Myocyte (in vitro differentiated cells): ENCODE data around the gene DUS2. TPM values are rescaled to one million over a fixed set of nuclear protein-coding genes. Genes with fewer than 3 reads are reported as not detected.
"Not testable (repeated sequence)": the region's sequence is repeated elsewhere in the genome, so short reads cannot be mapped to it uniquely, and the experiment has no call there.

Experiments used
- DNase-seq: peaks from one replicate; pipeline ENCODE4 v3.0.0-alpha.2; 2012; ENCODE audit warnings: low read depth
- total RNA-seq: library from RNA; depleted of rRNA; stranded (reverse); fragments of >200 nt; gene quantifications from 2 replicates; pipeline ENCODE4 v1.2.3, GENCODE V29; 2014

The DUS2 gene
- total RNA-seq, 1 donor from 2014 or later: 20.8 TPM

GRCh38 chr16:67998231-67998778 lies 24.8 kb upstream of the DUS2 start:
- not testable (repeated sequence) for DNase-seq

GRCh38 chr16:67998779-67999688 lies 24.1 kb upstream of the DUS2 start, which contains the start of gene DPEP2:
Gene DPEP2, minus strand, starts transcription at chr16:67999484. Its CDS starts 6,272 bp downstream, at chr16:67993212.
- not testable (repeated sequence) for DNase-seq

GRCh38 chr16:67999985-68000384 lies 23.1 kb upstream of the DUS2 start:
- DNase-seq: no peak

- DNase-seq: no peak
Measured at GRCh38 chr16:68000450-68000849, 22.6 kb upstream of the DUS2 start.

- no peak for DNase-seq
Measured at GRCh38 chr16:68003031-68003430, 20.1 kb upstream of the DUS2 start.

DNA sequence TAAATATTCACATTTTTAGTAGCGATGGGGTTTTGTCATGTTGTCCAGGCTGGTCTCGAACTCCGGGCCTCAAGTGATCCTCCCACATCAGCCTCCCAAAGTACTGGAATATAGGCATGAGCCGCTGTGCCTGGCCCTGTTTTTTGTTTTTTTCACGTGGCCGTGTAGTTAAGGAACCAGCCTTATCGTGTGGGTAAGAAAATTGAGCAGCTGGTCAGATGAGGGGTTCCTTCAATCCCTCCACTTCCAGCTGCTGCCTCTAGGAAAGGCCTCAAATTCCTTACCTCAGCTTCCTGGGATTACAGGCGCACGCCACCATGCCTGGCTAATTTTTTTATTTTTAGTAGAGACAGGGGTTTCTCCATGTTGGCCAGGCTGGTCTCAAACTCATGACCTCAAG lies 17.9 kb upstream of the DUS2 start:
- no peak for DNase-seq

- DNase-seq: no peak
Measured at GRCh38 chr16:68005786-68006286, 17.2 kb upstream of the DUS2 start.

- DNase-seq: peak; percentile 64
Measured at GRCh38 chr16:68009157-68009735, 13.8 kb upstream of the DUS2 start.

GRCh38 chr16:68009872-68010271 lies 13.2 kb upstream of the DUS2 start:
- DNase-seq: not testable (repeated sequence)

- DNase-seq: no peak
Measured at GRCh38 chr16:68013440-68013839, 9.6 kb upstream of the DUS2 start.

DNA sequence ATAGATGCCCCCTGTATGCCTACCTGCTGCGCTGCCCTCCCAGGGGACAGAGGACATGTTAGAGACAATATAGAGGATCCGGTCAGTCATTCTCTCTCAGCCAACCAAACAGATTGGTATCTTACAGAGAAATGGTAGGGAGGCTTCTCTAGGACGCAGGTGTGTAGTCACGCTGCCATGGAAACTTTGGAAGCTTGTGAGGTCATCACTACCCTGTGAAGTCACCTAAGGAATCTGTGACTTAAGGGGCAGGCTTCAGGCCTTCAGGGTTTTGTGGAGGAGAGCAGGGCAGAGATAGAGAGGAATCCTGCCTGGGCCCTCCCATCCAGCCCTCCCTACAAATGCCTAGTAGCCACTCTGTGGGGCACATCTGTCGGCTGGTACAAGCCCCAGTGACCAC lies 7.4 kb upstream of the DUS2 start, which contains the start of gene DPEP2NB:
Gene DPEP2NB (minus strand): TSS at position 231 of the 400 bp plus-strand sequence. CDS start 141 bp downstream, at position 90.
- DNase-seq: no peak

GRCh38 chr16:68019167-68019680 lies 3.9 kb upstream of the DUS2 start:
- DNase-seq: no peak

DNA sequence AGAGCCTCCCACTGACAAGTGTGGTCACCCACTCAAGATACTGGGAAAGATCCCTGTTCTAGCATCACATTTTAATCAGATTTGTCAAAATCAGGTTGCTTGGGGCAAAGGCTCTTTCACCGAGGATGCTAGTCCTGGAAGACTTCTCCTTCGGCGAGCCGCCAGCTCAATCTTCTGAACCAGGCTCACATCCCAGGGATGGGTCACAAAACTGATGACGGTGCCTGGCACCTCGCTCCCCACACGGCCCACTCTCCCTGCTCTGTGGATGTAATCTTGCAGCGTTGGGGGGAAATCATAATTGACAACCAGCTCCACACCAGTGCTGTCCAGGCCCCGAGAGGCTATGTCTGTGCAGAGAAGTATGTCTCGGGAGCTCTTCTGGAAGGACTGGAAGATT lies 1.6 kb upstream of the DUS2 start:
- no peak for DNase-seq

DNA sequence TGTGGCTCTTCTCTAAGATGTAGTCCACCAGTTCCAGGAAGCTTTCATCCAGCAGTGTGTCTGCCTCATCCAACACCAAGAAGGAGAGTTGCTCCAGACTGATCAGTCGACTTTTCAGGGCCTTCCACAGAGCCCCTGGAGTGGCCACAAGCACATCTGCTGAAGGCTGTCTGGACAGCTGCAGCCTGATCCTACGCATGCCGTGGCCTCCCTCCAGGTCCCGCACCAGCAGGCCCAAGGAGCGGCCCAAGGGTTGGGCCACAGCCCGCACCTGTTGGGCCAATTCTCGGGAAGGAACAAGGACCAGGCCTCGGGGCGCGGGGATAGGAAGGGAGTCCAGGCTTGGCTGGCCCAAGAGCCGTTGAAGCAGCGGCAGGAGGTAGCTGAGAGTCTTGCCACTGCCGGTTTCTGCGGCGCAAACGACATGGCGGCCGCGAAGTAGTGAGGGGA lies 781 bp upstream of the DUS2 start:
- DNase-seq: peak; percentile 83

DNA sequence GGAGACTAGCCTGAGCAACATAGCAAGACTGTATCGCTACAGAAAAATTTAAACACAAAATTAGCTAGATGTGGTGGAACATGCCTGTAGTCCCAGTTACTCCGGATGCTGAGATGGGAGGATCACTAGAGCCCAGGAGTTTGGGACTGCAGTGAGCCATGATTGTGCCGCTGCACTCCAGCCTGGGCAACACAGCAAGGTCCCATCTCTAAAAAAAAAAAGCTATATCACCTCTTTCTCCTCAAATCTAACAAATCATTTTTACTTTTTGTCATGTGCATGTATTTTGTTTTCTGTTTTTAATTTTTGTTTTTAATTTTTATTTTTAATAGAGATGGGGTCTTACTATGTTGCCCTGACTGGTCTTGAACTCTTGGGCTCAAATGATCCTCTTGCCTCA lies 5.9 kb downstream of the DUS2 start:
- no peak for DNase-seq

- DNase-seq: not testable (repeated sequence)
Measured at GRCh38 chr16:68030108-68030507, 7.0 kb downstream of the DUS2 start.

DNA sequence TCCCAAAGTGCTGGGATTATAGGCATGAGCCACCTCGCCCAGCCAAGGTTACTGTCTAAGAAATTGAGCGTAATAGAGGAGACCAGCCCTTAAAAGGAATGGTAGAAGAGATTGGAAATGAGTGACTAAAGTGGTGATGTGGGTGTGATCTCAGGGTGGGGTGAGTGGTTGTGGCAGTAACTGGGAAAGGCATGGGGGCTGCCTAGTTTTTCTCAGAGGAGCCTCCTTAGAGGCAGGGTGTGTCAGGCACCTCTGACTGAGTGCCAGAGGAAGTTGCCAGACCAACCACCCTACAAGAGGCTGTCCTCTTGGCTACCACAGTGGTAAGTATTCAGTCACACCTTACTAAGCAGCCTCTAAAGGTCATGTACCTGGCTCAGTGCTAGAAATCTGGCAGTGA lies 8.9 kb downstream of the DUS2 start:
- no peak for DNase-seq

DNA sequence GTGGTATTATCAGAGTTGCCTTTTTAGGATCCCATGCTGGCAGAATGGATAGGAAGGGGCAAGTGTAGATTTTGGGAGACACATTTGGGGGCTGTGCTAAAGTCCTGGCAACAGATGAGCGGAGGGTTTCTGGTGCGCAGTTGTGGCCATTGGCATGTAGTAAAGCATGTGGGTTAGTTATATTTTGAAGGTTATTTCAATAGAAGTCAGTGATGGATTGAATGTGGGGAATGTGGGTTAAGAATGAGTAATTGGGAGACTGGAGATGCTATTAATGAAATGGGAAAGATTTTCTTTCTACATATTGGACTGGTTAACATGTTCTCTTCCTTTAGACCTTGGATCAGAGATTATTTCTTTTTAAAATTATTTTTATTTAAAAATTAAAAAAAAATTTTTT lies 10.0 kb downstream of the DUS2 start:
- DNase-seq: no peak

- no peak for DNase-seq
Measured at GRCh38 chr16:68035227-68035626, 12.1 kb downstream of the DUS2 start.

DNA sequence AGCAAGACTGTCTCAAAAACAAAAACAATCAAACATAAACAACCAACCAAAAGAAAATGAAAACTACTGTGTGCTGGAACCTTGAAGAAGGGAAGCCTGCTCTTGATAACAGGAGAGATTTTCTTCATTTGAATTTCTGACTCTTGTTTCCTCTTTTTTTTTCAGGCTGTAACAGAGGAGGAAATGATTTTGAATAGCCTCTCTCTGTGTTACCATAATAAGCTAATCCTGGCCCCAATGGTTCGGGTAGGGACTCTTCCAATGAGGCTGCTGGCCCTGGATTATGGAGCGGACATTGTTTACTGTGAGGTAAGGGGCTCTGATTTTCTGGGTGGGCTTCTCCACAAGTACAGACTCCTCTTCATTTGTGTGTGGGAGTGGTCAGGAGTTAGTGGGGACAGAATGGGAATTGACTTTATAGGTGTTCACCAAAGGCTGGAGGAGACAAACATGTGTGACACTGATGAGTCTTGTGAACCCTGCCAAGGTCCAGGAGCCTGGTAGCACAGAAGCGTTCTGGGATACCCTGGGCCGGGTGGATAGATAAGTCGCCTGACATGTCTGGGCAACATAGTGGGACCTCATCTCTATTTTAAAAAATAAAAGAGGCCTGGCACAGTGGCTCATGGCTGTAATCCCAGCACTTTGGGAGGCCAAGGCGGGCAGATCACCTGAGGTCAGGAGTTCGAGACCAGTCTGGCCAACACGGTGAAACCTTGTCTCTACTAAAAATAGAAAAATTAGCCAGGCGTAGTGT lies 14.9 kb downstream of the DUS2 start:
- no peak for DNase-seq
